ENCODE measurements around the gene GABRD. TPM values are rescaled to one million over a fixed set of nuclear protein-coding genes. Genes with fewer than 3 reads are reported as not detected.
A peak's percentile ranks its signal among the peaks of the same experiment; 100 is the strongest.

GABRD gene
- total and polyA plus RNA-seq, 2 of the 13 experiments (the other 11 are each of a cell fraction or from before 2014, with no cell fraction given) = not detected

DNA sequence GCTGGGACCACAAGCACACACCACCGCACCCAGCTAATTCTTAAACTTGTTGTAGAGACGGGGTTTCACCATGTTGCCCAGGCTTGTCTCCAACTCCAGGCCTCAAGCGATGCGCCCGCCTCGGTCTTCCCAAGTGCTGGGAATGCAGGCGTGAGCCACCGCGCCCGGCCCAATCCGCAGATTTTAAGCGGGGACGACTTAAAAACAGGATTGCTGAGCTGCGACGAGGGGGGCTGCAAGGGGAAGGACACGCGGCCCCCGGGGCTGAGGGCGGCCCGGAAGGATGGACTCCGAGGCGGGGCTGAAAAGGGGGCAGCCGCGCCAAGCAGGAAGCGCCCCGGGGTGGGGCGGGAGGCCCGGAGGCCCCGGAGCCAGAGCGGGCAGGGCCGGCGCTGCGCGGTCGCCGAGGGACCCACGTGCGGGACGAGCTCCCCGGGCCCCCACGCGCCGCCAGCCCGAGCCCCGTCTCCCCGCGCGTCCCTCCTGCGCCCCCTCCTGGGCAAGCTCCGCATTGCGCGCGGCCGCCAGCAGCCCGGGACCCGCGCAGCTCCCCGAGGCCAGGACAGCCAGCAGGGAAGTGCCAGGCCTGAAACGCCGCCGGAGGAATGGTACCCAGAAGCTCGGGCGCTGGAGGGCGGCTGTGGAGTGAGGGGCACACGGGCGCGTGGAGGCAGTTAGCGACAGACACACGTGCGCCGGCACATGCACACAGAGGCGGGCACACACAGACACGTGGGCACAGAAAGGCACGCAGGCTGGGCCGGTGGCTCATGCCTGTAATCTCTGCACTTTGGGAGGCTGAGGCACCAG is 25.6 kb downstream of the GABRD start (continued):
- TF ChIP-seq, protein P1, sequence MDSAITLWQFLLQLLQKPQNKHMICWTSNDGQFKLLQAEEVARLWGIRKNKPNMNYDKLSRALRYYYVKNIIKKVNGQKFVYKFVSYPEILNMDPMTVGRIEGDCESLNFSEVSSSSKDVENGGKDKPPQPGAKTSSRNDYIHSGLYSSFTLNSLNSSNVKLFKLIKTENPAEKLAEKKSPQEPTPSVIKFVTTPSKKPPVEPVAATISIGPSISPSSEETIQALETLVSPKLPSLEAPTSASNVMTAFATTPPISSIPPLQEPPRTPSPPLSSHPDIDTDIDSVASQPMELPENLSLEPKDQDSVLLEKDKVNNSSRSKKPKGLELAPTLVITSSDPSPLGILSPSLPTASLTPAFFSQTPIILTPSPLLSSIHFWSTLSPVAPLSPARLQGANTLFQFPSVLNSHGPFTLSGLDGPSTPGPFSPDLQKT (CRISPR knock-in tag; IDR thresholded peaks at IDR 0.05; ENCODE audit: borderline replicate concordance) = no peak
- TF ChIP-seq SATB2 (CRISPR knock-in tag; IDR thresholded peaks at IDR 0.05) = no peak
- peak; percentile 36 for TF ChIP-seq YY1 (IDR thresholded peaks at IDR 0.05; ENCODE audit: insufficient read depth, insufficient replicate concordance, low read depth, low read length)
- TF ChIP-seq ZNF563 (CRISPR knock-in tag; IDR thresholded peaks at IDR 0.05) = no peak
- peak; percentile 76 for TF ChIP-seq STAG1 (CRISPR knock-in tag; IDR thresholded peaks at IDR 0.05)
- no peak for TF ChIP-seq CHCHD3 (CRISPR knock-in tag; IDR thresholded peaks at IDR 0.05)
- no peak for TF ChIP-seq RBAK (CRISPR knock-in tag; IDR thresholded peaks at IDR 0.05)
- TF ChIP-seq ZBTB40 (IDR thresholded peaks at IDR 0.05) = no peak
- TF ChIP-seq ZBTB40 (CRISPR knock-in tag; IDR thresholded peaks at IDR 0.05) = peak; percentile 46; the same call in 1 of the 2 replicates
- no peak for TF ChIP-seq ZNF121 (CRISPR knock-in tag; IDR thresholded peaks at IDR 0.05)
- TF ChIP-seq ZFP82 (CRISPR knock-in tag; IDR thresholded peaks at IDR 0.05; ENCODE audit: borderline replicate concordance) = peak; percentile 66; the same call in 1 of the 2 replicates
- peak; percentile 20; the same call in 1 of the 2 replicates for TF ChIP-seq HOXA3 (CRISPR knock-in tag; IDR thresholded peaks at IDR 0.05)
- TF ChIP-seq POLR2A (IDR thresholded peaks at IDR 0.05; ENCODE audit: insufficient read depth in 1 of 2, low read depth in 2 of 2, low read length in 2 of 2) = no peak
- TF ChIP-seq BRCA1 (CRISPR knock-in tag; IDR thresholded peaks at IDR 0.05) = no peak
- no peak for TF ChIP-seq ZNF232 (CRISPR knock-in tag; IDR thresholded peaks at IDR 0.05; ENCODE audit: borderline replicate concordance)
- no peak for TF ChIP-seq REST (IDR thresholded peaks at IDR 0.05; ENCODE audit: borderline replicate concordance in 1 of 2, low read depth in 1 of 2, low read length in 2 of 2)

Data from HepG2 (cell line).